A673 (cell line): ENCODE results near the gene TSSK2. TPM values are rescaled to one million over a fixed set of nuclear protein-coding genes. Genes with fewer than 3 reads are reported as not detected.

Experiments used
- BruUV-seq: library from RNA; stranded (reverse); fragments of 400-500 nt; replicated peaks from 2 replicates; lab custom pipeline; 2021; lab: Mats Ljungman, UMichigan
- CTCF ChIA-PET: fragments of 300-600 bp; sonication (Branson Sonifier 250); formaldehyde crosslinking; loops from one replicate; lab custom pipeline; 2022; ENCODE audit warnings: antibody characterized with exemption; lab: Charles Lee
- POLR2A ChIA-PET: fragments of 300-600 bp; sonication (Branson Sonifier 250); formaldehyde crosslinking; loops from one replicate; lab custom pipeline; 2022; ENCODE audit warnings: antibody characterized with exemption; ENCODE audit not compliant: low non-redundant PET; lab: Charles Lee
- DNase-seq: peaks from one replicate; pipeline ENCODE4 v3.0.0-alpha.2; 2015; ENCODE audit warnings: low spot score
- H3K27ac ChIP-seq: fragments of 200-600 bp; sonication (generic); 2 replicates; pipeline ENCODE4 v1.5.1; 2016; ENCODE audit warnings: mixed run types, low read depth, mild to moderate bottlenecking, mixed read lengths, antibody characterized with exemption, low read length; ENCODE audit not compliant: poor library complexity, severe bottlenecking
- H3K27me3 ChIP-seq: fragments of 200-600 bp; sonication (generic); replicated peaks from 2 replicates; pipeline ENCODE4 v1.6.1; 2017; ENCODE audit warnings: mixed run types, low read depth, mild to moderate bottlenecking, mixed read lengths, antibody characterized with exemption, low read length; ENCODE audit not compliant: insufficient read depth, poor library complexity
- H3K36me3 ChIP-seq: fragments of 200-600 bp; sonication (generic); 2 replicates; pipeline ENCODE4 v1.6.1; 2016; ENCODE audit warnings: mixed run types, mild to moderate bottlenecking, mixed read lengths, antibody characterized with exemption, low read length; ENCODE audit not compliant: insufficient read depth, poor library complexity, severe bottlenecking
- H3K4me1 ChIP-seq: fragments of 200-600 bp; sonication (generic); 2 replicates; pipeline ENCODE4 v1.6.1; 2017; ENCODE audit warnings: mixed run types, mild to moderate bottlenecking, mixed read lengths, antibody characterized with exemption, low read length; ENCODE audit not compliant: insufficient read depth, poor library complexity, severe bottlenecking
- H3K4me3 ChIP-seq: fragments of 200-600 bp; sonication (generic); 2 replicates; pipeline ENCODE4 v1.5.1; 2016; ENCODE audit warnings: low read depth, mixed run types, mild to moderate bottlenecking, mixed read lengths, low read length; ENCODE audit not compliant: poor library complexity, severe bottlenecking
- H3K9me3 ChIP-seq: fragments of 200-600 bp; sonication (generic); 2 replicates; pipeline ENCODE4 v1.6.1; 2016; ENCODE audit warnings: mixed run types, low read depth, mild to moderate bottlenecking, mixed read lengths, antibody characterized with exemption, low read length; ENCODE audit not compliant: poor library complexity, severe bottlenecking
- CTCF ChIP-seq: fragments of 300-800, 200-600 bp; sonication (generic); conservative IDR thresholded peaks from 2 replicates; pipeline ENCODE4 v1.5.1; 2017; ENCODE audit warnings: low read depth, mild to moderate bottlenecking, antibody characterized with exemption, low read length, moderate library complexity, mixed read lengths
- EZH2 ChIP-seq: fragments of 200-600 bp; sonication (generic); IDR thresholded peaks from 2 replicates; pipeline ENCODE4 v1.6.1; 2017; ENCODE audit warnings: borderline replicate concordance, low read depth, mild to moderate bottlenecking, mixed read lengths, antibody characterized with exemption, low read length; ENCODE audit not compliant: poor library complexity, severe bottlenecking
- intact Hi-C: fragments of 100-400 bp; cut with micrococcal nuclease; formaldehyde crosslinking; loops from one replicate; pipeline ENCODE4 v1.10.0; 2022; ENCODE audit not compliant: unreplicated experiment
- total RNA-seq: library from RNA; stranded (reverse); gene quantifications from 2 replicates; pipeline ENCODE4 v1.2.3, GENCODE V29; 2021

Gene TSSK2
- total RNA-seq, 1 experiment from 2014 or later = not detected

GRCh38 chr22:19105867-19106802, 25.0 kb upstream of the TSSK2 start:
- CTCF ChIA-PET = no interaction called here

GRCh38 chr22:19106886-19107729, 24.0 kb upstream of the TSSK2 start:
- DNase-seq = no peak
- Histone ChIP-seq H3K27ac (no peak overlapping the region), H3K4me1 (peaks cover 18% of the 10 kb centered on the region), H3K4me3 (no peak overlapping the region), H3K9me3 (no peaks in the 10 kb centered on the region), H3K27me3 (no peaks in the 10 kb centered on the region), H3K36me3 (no peaks in the 10 kb centered on the region)
- intact Hi-C loops = no loop called here
- no TSS peak for BruUV-seq
- ChIA-PET CTCF (no interaction called here), POLR2A (no interaction called here)
- TF ChIP-seq EZH2 = no peak
- TF ChIP-seq CTCF = no peak

More at GRCh38 chr22:19105867-19106802, 25.0 kb upstream of the TSSK2 start:
- Histone ChIP-seq H3K9me3 (no peaks in the 10 kb centered on the region), H3K36me3 (no peaks in the 10 kb centered on the region), H3K4me3 (no peak overlapping the region), H3K27me3 (no peaks in the 10 kb centered on the region), H3K27ac (no peak overlapping the region), H3K4me1 (peaks cover 18% of the 10 kb centered on the region)
- TF ChIP-seq EZH2 (no peak), CTCF (no peak)
- intact Hi-C loops = no loop called here
- POLR2A ChIA-PET = no interaction called here
- BruUV-seq = no TSS peak
- no peak for DNase-seq

- ChIA-PET POLR2A (no interaction called here), CTCF (no interaction called here)
- peaks cover 18% of the 10 kb centered on the region for H3K4me1 ChIP-seq
- no peaks in the 10 kb centered on the region for H3K27me3 ChIP-seq
- no peak overlapping the region for H3K4me3 ChIP-seq
- H3K27ac ChIP-seq = no peak overlapping the region
- no peaks in the 10 kb centered on the region for H3K9me3 ChIP-seq
- H3K36me3 ChIP-seq = peaks cover 3% of the 10 kb centered on the region
- no peak for DNase-seq
- intact Hi-C loops = no loop called here
- no TSS peak for BruUV-seq
- TF ChIP-seq CTCF (no peak), EZH2 (no peak)
Observed at GRCh38 chr22:19107730-19108074, 23.4 kb upstream of the TSSK2 start.
